DOHH2 (cell line): Measurements from ENCODE around the gene BNC2.
"Not testable (repeated sequence)": the region's sequence is repeated elsewhere in the genome, so short reads cannot be mapped to it uniquely, and the experiment has no call there.

ENCODE experiments used
- H3F3A ChIP-seq: fragments of 200-600 bp; sonication (generic), shearing (Covaris generic); 2 replicates; pipeline ENCODE4 v1.6.0; 2016; ENCODE audit warnings: antibody characterized with exemption, mild to moderate bottlenecking; ENCODE audit not compliant: control insufficient read depth, insufficient read depth
- H3K27ac ChIP-seq: fragments of 200-600 bp; sonication (generic); 2 replicates; pipeline ENCODE4 v1.5.1; 2014; ENCODE audit warnings: low read depth, mild to moderate bottlenecking, low read length, moderate library complexity
- H3K27me3 ChIP-seq: fragments of 200-600 bp; sonication (generic); 2 replicates; pipeline ENCODE4 v1.6.1; 2014; ENCODE audit warnings: mild to moderate bottlenecking, low read length, mixed read lengths; ENCODE audit not compliant: control insufficient read depth
- H3K36me3 ChIP-seq: fragments of 200-600 bp; sonication (generic); 2 replicates; pipeline ENCODE4 v1.6.1; 2014; ENCODE audit warnings: mild to moderate bottlenecking, low read length, moderate library complexity, mixed read lengths; ENCODE audit not compliant: control insufficient read depth
- H3K4me1 ChIP-seq: fragments of 200-600 bp; sonication (generic); 2 replicates; pipeline ENCODE4 v1.6.1; 2014; ENCODE audit warnings: mild to moderate bottlenecking, low read length, mixed read lengths; ENCODE audit not compliant: control insufficient read depth
- H3K4me2 ChIP-seq: fragments of 200-600 bp; sonication (generic); 2 replicates; pipeline ENCODE4 v1.6.0; 2014; ENCODE audit warnings: mild to moderate bottlenecking, low read length, moderate library complexity
- H3K4me3 ChIP-seq: fragments of 200-600 bp; sonication (generic); 2 replicates; pipeline ENCODE4 v1.5.1; 2014; ENCODE audit warnings: mild to moderate bottlenecking, low read length, mixed read lengths
- H3K79me2 ChIP-seq: fragments of 200-600 bp; sonication (generic); 2 replicates; pipeline ENCODE4 v1.6.1; 2014; ENCODE audit warnings: mild to moderate bottlenecking, low read length, mixed read lengths; ENCODE audit not compliant: control insufficient read depth
- H3K9me2 ChIP-seq: fragments of 200-600 bp; sonication (generic); replicated peaks from 2 replicates; pipeline ENCODE4 v1.6.1; 2014; ENCODE audit warnings: mild to moderate bottlenecking, low read length, mixed read lengths; ENCODE audit not compliant: control insufficient read depth
- H3K9me3 ChIP-seq: fragments of 200-600 bp; sonication (generic); 2 replicates; pipeline ENCODE4 v1.6.1; 2014; ENCODE audit warnings: antibody characterized with exemption, low read length, mixed read lengths; ENCODE audit not compliant: control insufficient read depth, insufficient read depth
- H4K20me1 ChIP-seq: fragments of 200-600 bp; sonication (generic); 2 replicates; pipeline ENCODE4 v1.6.0; 2014; ENCODE audit warnings: low read depth, mild to moderate bottlenecking, antibody characterized with exemption, low read length, moderate library complexity; ENCODE audit not compliant: control insufficient read depth, insufficient read depth
- EZH2phosphoT487 ChIP-seq: fragments of 200-600 bp; sonication (generic); IDR thresholded peaks from 2 replicates; pipeline ENCODE4 v1.6.1; 2017; ENCODE audit warnings: borderline replicate concordance, mild to moderate bottlenecking, antibody characterized with exemption, low read length, moderate library complexity, mixed read lengths
- TF ChIP-seq, protein P1 (sequence below): fragments of 200-600 bp; sonication (generic); IDR thresholded peaks from one replicate; pipeline ENCODE4 v1.5.1; 2014; ENCODE audit warnings: antibody characterized with exemption, mild to moderate bottlenecking, low read depth, low read length; ENCODE audit not compliant: poor library complexity, severe bottlenecking

BNC2 gene

DNA sequence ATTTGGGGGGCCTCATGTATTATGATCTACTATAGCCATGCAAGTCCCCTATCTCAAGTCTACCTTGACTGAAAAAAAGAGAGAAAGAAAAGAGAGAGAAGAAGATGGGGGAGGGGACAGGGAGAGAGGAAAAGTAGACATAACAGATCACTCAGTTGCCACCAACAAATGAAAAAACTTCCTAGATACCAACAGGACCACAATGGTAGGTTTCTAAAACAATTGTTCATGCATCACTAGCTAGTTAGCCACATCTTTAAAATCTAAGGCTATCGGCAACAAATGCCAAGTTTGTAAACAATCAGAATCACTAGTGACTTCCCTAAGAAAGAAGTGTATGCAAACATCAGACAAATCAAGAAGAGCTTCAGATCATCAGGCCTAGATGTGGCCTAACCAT is 328.2 kb downstream of the BNC2 start:
- Histone ChIP-seq H3K4me2 (no peak overlapping the region), H3K9me2 (no peaks in the 10 kb centered on the region), H3K27me3 (no peaks in the 10 kb centered on the region), H3K9me3 (no peaks in the 10 kb centered on the region), H3F3A (no peaks in the 10 kb centered on the region), H3K79me2 (no peaks in the 10 kb centered on the region), H3K36me3 (no peaks in the 10 kb centered on the region), H4K20me1 (no peaks in the 10 kb centered on the region), H3K4me3 (no peak overlapping the region), H3K4me1 (no peaks in the 10 kb centered on the region), H3K27ac (no peak overlapping the region)
- TF ChIP-seq, protein P1, sequence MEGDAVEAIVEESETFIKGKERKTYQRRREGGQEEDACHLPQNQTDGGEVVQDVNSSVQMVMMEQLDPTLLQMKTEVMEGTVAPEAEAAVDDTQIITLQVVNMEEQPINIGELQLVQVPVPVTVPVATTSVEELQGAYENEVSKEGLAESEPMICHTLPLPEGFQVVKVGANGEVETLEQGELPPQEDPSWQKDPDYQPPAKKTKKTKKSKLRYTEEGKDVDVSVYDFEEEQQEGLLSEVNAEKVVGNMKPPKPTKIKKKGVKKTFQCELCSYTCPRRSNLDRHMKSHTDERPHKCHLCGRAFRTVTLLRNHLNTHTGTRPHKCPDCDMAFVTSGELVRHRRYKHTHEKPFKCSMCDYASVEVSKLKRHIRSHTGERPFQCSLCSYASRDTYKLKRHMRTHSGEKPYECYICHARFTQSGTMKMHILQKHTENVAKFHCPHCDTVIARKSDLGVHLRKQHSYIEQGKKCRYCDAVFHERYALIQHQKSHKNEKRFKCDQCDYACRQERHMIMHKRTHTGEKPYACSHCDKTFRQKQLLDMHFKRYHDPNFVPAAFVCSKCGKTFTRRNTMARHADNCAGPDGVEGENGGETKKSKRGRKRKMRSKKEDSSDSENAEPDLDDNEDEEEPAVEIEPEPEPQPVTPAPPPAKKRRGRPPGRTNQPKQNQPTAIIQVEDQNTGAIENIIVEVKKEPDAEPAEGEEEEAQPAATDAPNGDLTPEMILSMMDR = no peak
- TF ChIP-seq EZH2phosphoT487 = no peak

DNA sequence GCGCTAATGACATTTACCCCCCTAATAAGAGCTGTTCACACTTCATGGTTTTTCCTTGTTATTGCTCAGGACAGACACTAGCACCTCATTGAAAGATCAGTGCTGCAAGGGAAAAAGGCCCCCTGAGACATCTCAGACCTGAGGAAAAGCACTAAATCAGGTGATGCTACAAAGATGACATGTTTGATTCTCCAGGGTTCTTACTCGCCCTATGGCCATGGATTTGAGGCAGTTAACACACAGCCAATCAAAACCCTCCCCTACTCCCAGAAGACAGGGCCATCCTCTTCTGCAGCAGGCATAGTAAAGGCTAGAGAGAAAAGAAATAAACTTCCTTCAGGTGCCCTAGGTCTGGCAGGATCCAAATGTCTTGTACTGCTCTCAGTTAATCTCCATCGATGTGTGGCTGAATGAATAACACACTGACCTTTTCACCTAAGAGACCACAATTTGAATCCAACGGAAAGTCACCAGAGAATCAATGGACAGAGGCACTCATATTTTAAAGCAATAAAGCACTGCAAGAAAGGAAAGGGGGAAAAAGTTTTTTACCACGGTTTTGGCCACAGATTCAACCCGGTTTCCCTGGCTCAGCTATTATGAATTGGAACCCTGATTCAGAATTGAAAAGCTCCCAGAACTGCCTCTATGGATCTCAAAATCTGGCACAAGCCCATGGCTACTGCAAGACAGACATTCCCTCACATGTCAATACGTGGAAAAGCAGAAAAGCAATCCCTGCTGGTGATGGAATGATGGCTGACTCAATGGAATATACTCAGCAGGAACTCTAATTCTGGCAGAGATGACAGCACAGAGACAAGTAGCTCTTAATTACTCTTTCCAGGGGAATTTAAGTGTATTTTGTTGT is 329.5 kb downstream of the BNC2 start:
- Histone ChIP-seq H3F3A (no peaks in the 10 kb centered on the region), H3K79me2 (no peaks in the 10 kb centered on the region), H3K4me1 (no peaks in the 10 kb centered on the region), H3K9me3 (no peaks in the 10 kb centered on the region), H3K4me3 (no peak overlapping the region), H4K20me1 (no peaks in the 10 kb centered on the region), H3K27ac (no peak overlapping the region), H3K9me2 (no peaks in the 10 kb centered on the region), H3K4me2 (no peak overlapping the region), H3K27me3 (no peaks in the 10 kb centered on the region), H3K36me3 (no peaks in the 10 kb centered on the region)
- TF ChIP-seq EZH2phosphoT487 = no peak
- TF ChIP-seq, protein P1 = no peak

DNA sequence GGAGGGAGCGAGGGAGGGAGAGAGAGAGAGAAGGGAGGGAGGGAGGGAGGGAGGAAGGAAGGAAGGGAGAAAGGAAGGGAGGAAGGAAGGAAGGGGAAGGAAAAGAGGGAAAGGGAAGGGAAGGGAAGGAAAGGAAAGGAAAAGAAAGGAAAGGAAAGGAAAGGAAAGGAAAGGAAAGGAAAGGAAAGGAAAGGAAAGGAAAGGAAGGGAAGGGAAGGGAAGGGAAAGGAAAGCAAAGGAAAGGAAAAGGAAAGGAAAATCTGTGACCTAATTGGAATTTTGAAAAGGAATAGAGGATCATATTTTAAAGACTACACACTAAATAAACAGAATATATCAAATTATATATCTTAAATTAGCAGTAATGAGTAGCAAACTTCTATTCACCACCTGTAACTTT is 330.8 kb downstream of the BNC2 start:
- H3K79me2 ChIP-seq, H3K27me3 ChIP-seq, H3K4me1 ChIP-seq, H4K20me1 ChIP-seq, H3F3A ChIP-seq, H3K36me3 ChIP-seq, H3K4me3 ChIP-seq, H3K27ac ChIP-seq, H3K4me2 ChIP-seq, H3K9me3 ChIP-seq, H3K9me2 ChIP-seq: not testable (repeated sequence)

DNA sequence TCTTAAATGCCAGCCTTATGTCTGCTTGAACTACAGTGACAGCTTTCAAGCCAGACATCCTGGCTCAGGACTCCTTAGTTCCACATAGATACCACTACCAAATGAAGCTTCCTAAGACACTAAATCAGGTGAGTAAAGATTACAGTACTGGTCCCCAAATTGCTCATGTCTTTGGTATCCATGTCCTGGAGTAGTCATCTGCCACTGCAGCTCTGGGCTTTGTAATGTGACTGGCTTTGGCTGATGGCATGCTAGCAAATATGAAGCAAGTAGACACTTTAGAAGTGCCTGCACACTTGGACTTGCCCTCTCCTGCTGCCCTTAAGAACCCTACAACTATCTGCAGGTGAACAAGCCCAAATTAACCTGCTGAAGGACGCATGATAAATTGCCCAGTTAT is 334.9 kb downstream of the BNC2 start:
- no peaks in the 10 kb centered on the region for H4K20me1 ChIP-seq
- H3F3A ChIP-seq = no peaks in the 10 kb centered on the region
- no peaks in the 10 kb centered on the region for H3K36me3 ChIP-seq
- H3K27me3 ChIP-seq = no peaks in the 10 kb centered on the region
- no peak overlapping the region for H3K27ac ChIP-seq
- H3K4me2 ChIP-seq = no peak overlapping the region
- no peak for TF ChIP-seq EZH2phosphoT487
- TF ChIP-seq, protein P1 = no peak
- no peaks in the 10 kb centered on the region for H3K79me2 ChIP-seq
- H3K9me2 ChIP-seq = no peaks in the 10 kb centered on the region
- H3K9me3 ChIP-seq = no peaks in the 10 kb centered on the region
- H3K4me1 ChIP-seq = no peaks in the 10 kb centered on the region
- no peak overlapping the region for H3K4me3 ChIP-seq
